Natural killer cell (primary cell): ENCODE measurements around the gene COX6B2. TPM values are rescaled to one million over a fixed set of nuclear protein-coding genes. Genes with fewer than 3 reads are reported as not detected.

Experiments
- ATAC-seq, 3 donors: fragments of 150-1000 bp in 2 of 3; fragments of 200-7000 bp in 1 of 3; cut with Tn5 transposase; 1 replicate in 1 of 3; 2 replicates in 2 of 3; pipeline ENCODE4 v1.10.0; 2021; ENCODE audit warnings: mild to moderate bottlenecking in 2 of 3, moderate library complexity in 2 of 3
- DNase-seq, 2 donors: peaks; one replicate each; pipeline versions ENCODE4 v3.0.0 to v3.0.0-alpha.2; 2013 to 2021; ENCODE audit warnings: mixed read lengths in 1 of 2
- H3K27ac ChIP-seq: one replicate; pipeline ENCODE4 v1.5.1; 2013; ENCODE audit warnings: mild to moderate bottlenecking, low read length
- H3K27me3 ChIP-seq: one replicate; pipeline ENCODE4 v1.6.1; 2013; ENCODE audit warnings: low read length; ENCODE audit not compliant: control insufficient read depth, insufficient read depth
- H3K36me3 ChIP-seq: one replicate; pipeline ENCODE4 v1.6.1; 2013; ENCODE audit warnings: low read length; ENCODE audit not compliant: control insufficient read depth, insufficient read depth
- H3K4me1 ChIP-seq: one replicate; pipeline ENCODE4 v1.6.1; 2013; ENCODE audit warnings: low read length; ENCODE audit not compliant: control insufficient read depth, insufficient read depth
- H3K4me3 ChIP-seq: one replicate; pipeline ENCODE4 v1.5.1; 2013; ENCODE audit warnings: low read length
- H3K9me3 ChIP-seq: one replicate; pipeline ENCODE4 v1.6.1; 2013; ENCODE audit warnings: low read length; ENCODE audit not compliant: control insufficient read depth, insufficient read depth
- H3K27ac Mint-ChIP-seq, 2 donors: one replicate each; pipeline ENCODE4 v1.8.0; 2022; ENCODE audit warnings: mild to moderate bottlenecking in 2 of 2, mixed read lengths in 2 of 2, moderate library complexity in 1 of 2
- H3K27me3 Mint-ChIP-seq, 2 donors: one replicate each; pipeline ENCODE4 v1.8.0; 2022; ENCODE audit warnings: low read depth in 2 of 2, mixed read lengths in 2 of 2
- H3K36me3 Mint-ChIP-seq: one replicate; pipeline ENCODE4 v1.8.0; 2022; ENCODE audit warnings: mixed read lengths
- H3K4me1 Mint-ChIP-seq, 2 donors: one replicate each; pipeline ENCODE4 v1.8.0; 2022; ENCODE audit warnings: mixed read lengths in 2 of 2
- H3K4me3 Mint-ChIP-seq: one replicate; pipeline ENCODE4 v1.8.0; 2022; ENCODE audit warnings: mild to moderate bottlenecking, moderate library complexity, mixed read lengths
- H3K9me3 Mint-ChIP-seq, 2 donors: one replicate each; pipeline ENCODE4 v1.8.0; 2022; ENCODE audit warnings: mixed read lengths in 2 of 2
- WGBS: methylation state at CpG from one replicate; pipeline ENCODE4 v1.1.7; 2013; ENCODE audit warnings: missing lambda C conversion rate; ENCODE audit not compliant: insufficient coverage; 5-methylcytosine and 5-hydroxymethylcytosine counted together
- intact Hi-C: fragments of 100-400 bp; cut with micrococcal nuclease; formaldehyde crosslinking; loops from one replicate; pipeline ENCODE4 v1.14.2; 2022
- total RNA-seq, 4 donors: library from RNA; stranded (reverse); fragments of 120-200 nt in 1 of 4; gene quantifications; one replicate each; pipeline versions ENCODE4 v1.2.3 to v1.2.4, GENCODE V29; 2013 to 2022
- TF ChIP-seq, protein P1 (sequence below): fragments of 200-600 bp; IDR thresholded peaks from one replicate; pipeline ENCODE4 v1.8.0; 2022; ENCODE audit warnings: antibody characterized with exemption

COX6B2 gene
- total RNA-seq, 3 donors from 2014 or later (not counting 1 experiment from before 2014, with no cell fraction given) = 0.26 to 6.5 TPM; not detected in 1

DNA sequence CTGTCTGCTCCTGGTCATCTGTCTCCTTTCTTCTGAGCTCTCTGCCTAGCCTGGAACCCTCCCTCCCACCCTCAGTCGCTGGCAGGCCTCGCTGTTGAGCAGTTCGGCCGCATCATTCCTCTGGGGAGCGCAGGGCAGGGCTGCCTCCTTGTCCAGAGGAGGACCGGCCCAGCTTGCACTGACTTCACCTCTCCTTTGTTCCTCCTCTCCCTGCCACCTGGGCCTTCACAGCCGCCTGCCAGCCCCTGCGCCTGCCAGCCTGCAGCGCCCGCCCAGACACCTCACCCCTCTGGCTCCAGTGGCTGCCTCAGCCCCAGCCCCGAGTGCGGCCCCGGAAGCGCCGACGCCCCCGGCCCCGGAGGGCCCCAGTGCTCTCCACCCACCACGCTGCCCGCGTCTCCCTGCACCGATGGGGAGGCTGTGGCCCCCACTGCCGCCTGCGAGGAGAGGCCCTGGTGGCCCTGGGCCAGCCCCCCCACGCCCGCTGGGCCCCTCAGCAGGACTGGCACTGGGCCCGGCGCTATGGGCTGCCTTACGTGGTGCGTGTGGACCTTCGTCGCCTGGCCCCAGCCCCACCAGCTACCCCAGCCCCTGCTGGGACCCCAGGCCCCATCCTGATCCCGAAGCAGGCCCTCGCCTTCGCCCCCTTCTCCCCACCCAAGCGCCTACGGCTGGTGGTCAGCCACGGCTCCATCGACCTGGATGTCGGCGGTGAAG is 7.6 kb downstream of the COX6B2 start:
- H3K4me3 Mint-ChIP-seq = no peak overlapping the region
- TF ChIP-seq, protein P1, sequence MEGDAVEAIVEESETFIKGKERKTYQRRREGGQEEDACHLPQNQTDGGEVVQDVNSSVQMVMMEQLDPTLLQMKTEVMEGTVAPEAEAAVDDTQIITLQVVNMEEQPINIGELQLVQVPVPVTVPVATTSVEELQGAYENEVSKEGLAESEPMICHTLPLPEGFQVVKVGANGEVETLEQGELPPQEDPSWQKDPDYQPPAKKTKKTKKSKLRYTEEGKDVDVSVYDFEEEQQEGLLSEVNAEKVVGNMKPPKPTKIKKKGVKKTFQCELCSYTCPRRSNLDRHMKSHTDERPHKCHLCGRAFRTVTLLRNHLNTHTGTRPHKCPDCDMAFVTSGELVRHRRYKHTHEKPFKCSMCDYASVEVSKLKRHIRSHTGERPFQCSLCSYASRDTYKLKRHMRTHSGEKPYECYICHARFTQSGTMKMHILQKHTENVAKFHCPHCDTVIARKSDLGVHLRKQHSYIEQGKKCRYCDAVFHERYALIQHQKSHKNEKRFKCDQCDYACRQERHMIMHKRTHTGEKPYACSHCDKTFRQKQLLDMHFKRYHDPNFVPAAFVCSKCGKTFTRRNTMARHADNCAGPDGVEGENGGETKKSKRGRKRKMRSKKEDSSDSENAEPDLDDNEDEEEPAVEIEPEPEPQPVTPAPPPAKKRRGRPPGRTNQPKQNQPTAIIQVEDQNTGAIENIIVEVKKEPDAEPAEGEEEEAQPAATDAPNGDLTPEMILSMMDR = no peak
- no peaks in the 10 kb centered on the region for H3K4me1 ChIP-seq
- no peaks in the 10 kb centered on the region for H3K36me3 Mint-ChIP-seq
- H3K27ac ChIP-seq = no peak overlapping the region
- H3K9me3 Mint-ChIP-seq = no peaks in the 10 kb centered on the region
- H3K27me3 Mint-ChIP-seq = peaks cover 9 to 11% of the 10 kb centered on the region in 2 donors
- ATAC-seq (peak in 1 of 3 donors; percentile 14), DNase-seq (no peak)
- peaks cover 4% of the 10 kb centered on the region for H3K36me3 ChIP-seq
- H3K27me3 ChIP-seq = peaks cover 5% of the 10 kb centered on the region
- H3K4me3 ChIP-seq = no peak overlapping the region
- H3K4me1 Mint-ChIP-seq = peaks cover 0 to 18% of the 10 kb centered on the region in 2 donors
- intact Hi-C loops = no loop called here
- H3K9me3 ChIP-seq = no peaks in the 10 kb centered on the region
- H3K27ac Mint-ChIP-seq = no peak overlapping the region
- 96% methylated on average over 41 of the region's 41 CpGs for WGBS

DNA sequence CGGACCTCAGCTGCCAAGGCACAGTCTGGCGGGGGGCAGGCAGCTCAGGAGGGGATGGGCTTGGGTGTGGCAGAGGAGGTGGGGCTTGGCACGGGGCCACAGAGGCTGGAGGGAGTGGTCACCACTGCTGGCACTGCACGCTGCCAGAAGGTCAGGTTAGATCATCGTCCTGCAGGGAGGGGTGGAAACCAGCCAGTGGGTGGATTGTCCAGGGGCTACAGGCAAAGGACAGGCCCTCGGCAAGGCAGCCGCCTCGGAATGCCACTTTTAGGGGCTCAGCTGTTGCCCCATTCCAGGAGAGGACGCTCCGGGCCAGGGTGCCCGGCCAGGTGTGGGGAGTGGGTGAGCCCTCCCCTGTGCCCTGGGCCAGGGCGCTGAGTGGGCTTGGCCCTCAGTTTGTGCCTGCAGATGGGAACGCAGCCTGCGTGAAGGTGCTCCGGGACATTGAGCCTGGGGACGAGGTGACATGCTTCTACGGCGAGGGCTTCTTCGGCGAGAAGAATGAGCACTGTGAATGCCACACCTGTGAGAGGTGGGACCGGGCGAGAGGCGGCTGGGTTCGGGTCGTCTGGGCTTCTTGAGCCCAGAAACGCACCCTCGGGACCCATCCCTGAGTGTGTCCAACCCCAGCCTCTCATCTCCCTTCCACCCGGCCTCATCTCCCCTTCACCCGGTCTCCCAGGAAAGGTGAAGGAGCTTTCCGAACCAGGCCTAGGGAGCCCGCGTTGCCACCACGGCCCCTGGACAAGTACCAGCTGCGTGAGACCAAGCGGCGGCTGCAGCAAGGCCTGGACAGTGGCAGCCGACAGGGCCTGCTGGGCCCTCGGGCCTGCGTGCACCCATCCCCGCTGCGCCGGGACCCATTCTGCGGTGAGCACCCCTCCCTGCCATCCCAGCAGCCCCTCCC is 8.4 kb downstream of the COX6B2 start:
- peaks cover under 1 to 2% of the 10 kb centered on the region in 2 donors for H3K27me3 Mint-ChIP-seq
- H3K27ac Mint-ChIP-seq = peak overlapping the region in 1 of 2 donors; percentile 2
- H3K36me3 Mint-ChIP-seq = no peaks in the 10 kb centered on the region
- Histone ChIP-seq H3K36me3 (peaks cover 4% of the 10 kb centered on the region), H3K4me3 (no peak overlapping the region), H3K27me3 (no peaks in the 10 kb centered on the region), H3K9me3 (no peaks in the 10 kb centered on the region), H3K4me1 (peaks cover 7% of the 10 kb centered on the region), H3K27ac (no peak overlapping the region)
- intact Hi-C loops = no loop called here
- H3K9me3 Mint-ChIP-seq = no peaks in the 10 kb centered on the region
- DNase-seq (no peak), ATAC-seq (no peak)
- no peak overlapping the region for H3K4me3 Mint-ChIP-seq
- TF ChIP-seq, protein P1 = no peak
- WGBS = 95% methylated on average over 43 of the region's 43 CpGs
- peaks cover 6 to 16% of the 10 kb centered on the region in 2 donors for H3K4me1 Mint-ChIP-seq

DNA sequence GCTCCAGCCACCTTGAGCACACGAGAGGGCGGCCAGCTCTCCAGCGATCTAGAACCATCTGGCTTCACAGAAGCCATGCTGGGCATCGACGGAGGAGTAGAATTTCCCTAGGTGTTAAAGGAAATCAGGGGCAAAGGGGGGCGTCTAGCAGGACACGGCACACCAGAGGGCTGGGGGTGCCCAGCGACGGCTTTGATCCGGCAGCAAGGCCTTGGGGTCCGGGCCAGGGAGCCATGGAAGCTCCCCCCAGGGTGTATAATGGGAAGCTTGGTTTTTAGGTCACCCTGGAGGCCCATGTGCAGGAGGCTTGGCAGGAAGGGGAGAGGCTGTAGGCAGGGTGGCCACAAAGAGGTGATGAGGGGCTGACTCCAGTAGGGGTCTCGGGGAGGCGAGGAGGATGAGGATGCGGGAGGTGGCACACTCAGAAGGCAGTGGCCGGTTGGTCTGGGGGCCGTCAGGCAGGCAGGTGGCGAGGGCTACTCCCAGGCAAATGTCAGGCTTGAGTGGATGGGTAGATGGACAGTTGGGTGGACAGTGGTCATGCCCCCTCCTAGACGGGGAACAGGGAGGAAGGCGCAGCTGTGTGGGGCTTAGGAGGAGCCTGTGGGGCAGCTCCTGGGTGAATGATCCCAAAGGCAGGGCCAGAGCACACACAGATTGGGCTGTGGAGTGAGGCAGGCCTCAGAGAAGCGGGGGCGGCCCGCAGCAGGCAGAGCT is 9.3 kb downstream of the COX6B2 start:
- 96% methylated on average over 22 of the region's 22 CpGs for WGBS
- no peaks in the 10 kb centered on the region for H3K36me3 Mint-ChIP-seq
- no peaks in the 10 kb centered on the region for H3K9me3 Mint-ChIP-seq
- H3K27me3 Mint-ChIP-seq = no peaks in the 10 kb centered on the region
- Histone ChIP-seq H3K9me3 (no peaks in the 10 kb centered on the region), H3K4me1 (peaks cover 15% of the 10 kb centered on the region), H3K27me3 (no peaks in the 10 kb centered on the region), H3K4me3 (no peak overlapping the region), H3K27ac (no peak overlapping the region), H3K36me3 (peaks cover 4% of the 10 kb centered on the region)
- peaks cover 10 to 23% of the 10 kb centered on the region in 2 donors for H3K4me1 Mint-ChIP-seq
- no peak for DNase-seq
- ATAC-seq = no peak
- intact Hi-C loops = no loop called here
- H3K27ac Mint-ChIP-seq = peak overlapping the region in 1 of 2 donors; percentile 2
- H3K4me3 Mint-ChIP-seq = no peak overlapping the region
- TF ChIP-seq, protein P1 = no peak
